ENCODE results near the gene PTPRM.

Gene PTPRM

DNA sequence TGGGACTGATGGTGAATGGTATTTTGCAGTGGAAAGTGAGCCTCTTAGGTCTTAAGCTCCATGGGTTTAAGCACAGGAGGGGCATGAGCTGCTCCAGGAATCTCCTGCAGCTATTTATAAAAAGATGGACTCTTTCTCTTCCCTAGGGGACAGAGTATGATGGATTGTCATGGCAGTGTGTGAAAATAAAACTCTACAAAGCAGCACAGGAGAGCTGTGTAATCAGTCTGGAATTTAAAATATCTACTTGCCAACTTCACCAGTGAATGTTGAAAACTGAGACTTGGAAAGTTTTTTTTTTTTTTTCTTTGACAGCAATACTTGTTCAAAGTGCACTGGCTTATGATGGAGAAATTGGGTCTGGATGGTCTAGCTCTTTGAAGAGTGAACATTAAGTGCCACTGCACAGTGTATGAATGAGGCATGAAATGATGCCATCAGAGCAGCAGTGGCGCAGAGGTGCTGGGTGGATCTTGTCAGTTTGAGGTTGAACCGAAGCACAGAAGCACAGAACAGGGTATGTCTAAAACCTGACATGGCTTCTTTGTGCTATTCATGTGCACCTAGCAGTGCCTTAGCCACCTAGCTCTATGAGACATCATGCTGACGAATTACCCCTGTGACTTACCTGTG lies 245.4 kb downstream of the PTPRM start:
- no peak for DNase-seq

DNA sequence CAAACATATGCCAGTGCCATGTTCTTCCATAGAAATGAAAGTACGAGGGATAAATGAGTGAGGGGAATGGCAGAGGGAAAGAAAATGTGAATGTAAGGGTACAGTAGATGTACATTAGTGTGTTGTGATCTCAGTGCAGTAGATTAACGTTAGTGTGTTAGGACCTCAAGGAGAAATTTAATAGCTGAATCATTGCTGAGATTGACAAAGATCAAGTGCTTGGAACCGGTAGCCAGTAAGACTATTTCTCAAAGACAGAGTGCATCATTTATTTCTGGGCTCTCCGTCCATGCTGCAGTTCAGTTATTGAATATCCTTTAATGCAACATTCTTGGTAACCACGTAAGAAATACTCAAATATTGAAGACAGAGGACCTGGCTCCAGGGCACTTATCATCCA lies 246.0 kb downstream of the PTPRM start:
- no peak for DNase-seq

DNA sequence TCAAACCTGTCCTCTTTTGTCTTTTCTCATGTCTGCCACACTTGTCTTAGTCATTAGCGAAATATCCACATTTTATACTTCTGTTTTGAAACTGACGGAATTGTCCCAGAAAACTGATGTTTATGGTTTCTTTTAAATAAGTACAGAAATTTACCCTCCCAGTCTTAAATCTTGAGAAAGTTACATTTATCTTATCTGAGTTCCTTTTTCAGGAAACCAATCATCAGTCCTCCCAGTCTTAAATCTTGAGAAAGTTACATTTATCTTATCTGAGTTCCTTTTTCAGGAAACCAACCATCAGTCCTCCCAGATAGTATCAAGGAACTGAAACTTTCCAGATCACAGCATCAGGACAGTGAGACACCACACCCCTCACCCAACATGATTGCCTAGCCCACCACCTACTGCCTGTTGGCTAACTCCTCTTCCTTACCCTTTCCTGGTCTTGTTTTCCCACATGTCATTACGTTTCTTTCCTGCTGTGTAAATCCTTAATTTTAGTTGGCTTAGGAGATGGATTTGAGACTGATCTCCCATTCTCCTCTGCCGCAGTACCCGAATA lies 247.7 kb downstream of the PTPRM start:
- DNase-seq, result no peak

DNA sequence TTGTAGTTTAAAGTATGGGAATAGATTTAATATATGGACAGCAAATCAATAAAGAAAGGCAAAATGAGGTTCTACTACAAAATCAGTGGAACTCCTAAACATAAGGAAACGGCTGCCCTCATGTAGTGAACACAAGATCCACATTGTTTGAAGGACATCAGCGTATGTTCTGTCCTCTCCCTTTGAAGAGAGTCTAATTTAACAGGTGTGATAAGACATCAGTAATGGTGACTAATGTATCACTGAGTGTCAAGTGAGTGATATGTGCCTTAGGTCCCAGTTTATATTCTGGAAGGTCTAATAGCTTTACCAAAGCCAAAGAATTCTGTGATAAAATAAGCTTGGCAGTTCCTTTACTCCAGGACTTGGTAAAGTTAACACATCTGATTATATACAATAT lies 248.7 kb downstream of the PTPRM start:
- no peak for DNase-seq

DNA sequence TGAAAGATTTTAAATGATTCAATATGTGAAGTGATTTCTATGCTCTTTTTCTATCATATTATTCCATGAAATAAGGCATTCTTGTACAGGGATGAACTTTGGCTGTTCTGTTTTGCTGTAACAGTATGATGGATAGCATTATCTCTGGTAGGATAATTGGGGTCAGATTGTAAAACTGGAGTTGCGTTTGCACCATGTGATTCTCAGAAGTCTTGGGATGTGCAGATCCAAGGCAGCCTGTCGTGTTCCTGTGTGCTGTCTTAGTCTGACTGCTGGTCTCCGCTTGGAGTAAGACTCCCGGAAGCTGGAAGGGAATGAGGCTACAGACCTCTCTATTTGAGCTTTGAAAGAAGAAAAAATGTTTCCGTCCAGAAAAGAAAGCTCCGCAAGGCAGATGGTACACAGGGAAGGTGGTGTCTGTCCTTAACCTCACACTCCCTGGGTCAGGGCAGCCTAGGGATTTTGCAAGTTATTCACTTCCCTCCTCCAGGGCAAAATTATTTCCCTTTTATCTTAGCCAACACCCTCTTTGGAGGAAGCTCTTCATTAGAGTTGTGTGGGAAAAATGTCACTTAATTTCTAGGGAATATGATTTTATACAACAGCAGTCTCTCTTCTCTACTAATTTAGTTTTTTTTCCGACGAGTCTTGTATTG lies 250.6 kb downstream of the PTPRM start:
- DNase-seq, result no peak

DNA sequence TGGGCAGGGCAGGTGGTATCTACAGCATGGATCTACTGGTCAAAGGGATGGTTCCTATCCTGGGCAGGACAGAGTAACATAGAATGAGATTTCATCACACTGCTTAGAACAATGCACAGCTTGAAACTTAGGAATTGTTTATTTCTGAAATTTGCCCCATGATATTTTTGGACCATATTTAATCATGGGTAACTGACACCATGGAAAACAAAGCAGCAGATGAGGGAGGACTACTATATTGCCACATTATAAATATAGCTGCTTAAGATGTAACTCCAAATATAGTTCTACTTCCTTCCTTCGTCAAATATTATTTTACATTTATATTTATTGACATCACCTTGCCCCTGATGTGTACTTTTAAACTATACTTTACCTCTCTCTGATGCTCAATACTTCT lies 254.7 kb downstream of the PTPRM start:
- DNase-seq, result no peak

DNA sequence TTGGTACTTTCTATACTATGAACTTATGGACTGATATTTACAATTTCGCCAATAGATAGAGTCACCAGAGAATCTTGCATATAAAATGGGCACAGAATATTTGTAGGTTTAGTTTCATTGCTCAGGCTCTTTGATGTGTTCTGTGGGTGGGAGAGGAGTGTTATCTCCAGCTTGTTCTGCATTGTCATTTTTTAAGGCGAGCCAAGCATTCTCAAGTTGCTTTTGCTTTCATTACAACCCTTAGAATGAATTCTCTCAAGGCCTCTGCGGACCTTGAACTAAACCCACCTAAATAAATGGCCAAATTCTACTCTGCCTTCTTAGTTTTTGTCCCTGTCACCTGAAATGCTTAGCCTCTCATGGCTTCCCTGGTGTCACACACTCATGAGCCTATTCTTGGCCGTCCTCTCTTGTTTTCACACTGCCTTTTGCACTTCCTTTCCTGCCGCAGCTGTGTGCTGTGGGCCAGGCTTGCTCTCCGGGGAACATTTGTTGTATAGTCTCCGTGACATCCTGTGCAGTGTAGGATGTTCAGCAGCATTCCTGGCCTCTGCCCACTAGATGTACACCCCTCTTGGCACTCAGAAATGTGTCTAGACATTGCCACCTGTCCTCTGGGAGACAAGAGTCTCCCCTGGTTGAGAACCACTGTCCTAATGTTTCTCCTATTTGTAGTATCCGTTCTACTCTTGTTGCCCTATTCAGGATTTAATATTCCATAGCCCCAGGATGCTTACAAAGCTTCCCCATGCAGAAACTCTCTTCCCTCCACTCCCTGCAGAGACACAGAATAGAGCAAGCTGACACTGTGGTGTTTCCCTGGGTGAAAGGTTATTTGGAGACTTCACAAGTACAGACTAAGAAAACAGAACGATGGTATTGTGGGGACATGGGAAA lies 255.6 kb downstream of the PTPRM start:
- DNase-seq, result no peak

DNA sequence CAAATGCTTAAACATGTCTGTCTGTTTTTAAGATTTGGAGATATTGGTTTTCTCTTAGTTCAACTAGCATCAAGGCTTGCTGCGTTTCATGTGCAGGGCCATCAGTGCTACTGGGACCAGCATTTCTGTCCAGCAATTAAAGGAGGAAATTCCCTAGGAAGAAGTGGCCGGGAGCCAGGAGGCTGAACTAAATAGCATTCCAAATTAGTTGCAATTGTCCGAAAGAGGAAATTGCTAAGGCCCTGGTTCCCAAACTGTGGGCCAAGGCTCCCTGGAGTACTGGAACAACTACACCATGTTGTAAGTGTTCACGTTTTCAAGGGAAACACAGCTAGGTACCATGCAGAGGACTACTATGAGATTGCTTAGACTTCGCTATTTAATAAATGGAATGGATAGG lies 257.9 kb downstream of the PTPRM start:
- no peak for DNase-seq

DNA sequence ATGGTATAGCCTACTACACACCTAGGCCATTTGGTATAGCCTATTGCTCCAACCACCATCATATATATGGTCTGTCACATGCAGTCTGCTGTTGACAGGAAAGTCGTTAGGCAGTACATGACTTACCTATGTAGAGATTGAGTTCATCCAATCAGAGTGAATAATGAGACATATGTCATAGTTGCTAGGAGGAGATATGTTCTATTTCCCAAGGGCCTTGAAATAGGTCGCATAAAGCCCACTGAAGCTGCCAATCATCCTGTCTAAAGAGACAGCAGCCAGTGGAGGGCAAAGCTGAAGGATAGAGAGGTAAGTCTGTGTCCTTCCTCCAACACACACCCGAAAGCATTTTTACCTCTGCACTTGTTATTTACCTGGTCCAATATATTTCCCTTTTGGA lies 263.4 kb downstream of the PTPRM start:
- no peak for DNase-seq

DNA sequence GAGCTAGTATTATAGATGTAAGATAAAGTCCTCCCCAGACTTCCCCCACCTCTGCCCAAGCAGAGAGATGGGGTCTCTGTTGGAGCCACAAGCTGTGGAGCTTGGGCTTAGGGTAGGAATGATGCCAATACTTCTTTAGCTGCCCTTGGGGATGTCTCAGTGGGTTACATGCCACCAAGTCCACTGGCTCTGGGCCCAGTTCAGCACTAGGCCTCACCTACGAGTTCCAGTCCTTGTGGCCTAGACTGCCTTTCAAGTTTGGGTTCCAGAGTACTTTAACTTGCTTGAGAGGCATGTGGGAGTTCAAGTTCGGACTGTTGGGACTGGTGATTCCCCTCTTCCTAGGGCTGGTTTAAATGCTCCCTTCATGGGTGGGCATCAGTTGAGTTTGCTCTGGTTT lies 272.4 kb downstream of the PTPRM start:
- DNase-seq, result no peak

DNA sequence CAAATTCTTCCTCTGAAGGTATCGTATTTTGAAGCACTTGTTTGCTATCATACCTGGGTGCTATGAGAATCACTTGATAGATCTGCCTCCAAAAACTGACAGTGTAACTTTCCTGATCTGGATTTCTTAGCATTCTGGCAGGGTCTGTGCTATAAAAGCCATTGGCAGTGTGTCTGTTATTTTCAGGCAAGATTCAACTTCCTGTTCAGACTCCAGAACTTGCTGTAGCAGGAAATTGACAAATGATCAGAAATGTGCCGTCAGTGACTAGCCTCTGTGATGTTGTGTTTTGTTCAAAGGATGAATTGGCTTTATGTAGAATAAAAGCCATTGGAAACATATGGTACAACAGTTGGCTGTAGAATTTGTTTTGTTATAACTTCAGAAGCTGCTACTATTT lies 273.3 kb downstream of the PTPRM start:
- DNase-seq, result no peak

DNA sequence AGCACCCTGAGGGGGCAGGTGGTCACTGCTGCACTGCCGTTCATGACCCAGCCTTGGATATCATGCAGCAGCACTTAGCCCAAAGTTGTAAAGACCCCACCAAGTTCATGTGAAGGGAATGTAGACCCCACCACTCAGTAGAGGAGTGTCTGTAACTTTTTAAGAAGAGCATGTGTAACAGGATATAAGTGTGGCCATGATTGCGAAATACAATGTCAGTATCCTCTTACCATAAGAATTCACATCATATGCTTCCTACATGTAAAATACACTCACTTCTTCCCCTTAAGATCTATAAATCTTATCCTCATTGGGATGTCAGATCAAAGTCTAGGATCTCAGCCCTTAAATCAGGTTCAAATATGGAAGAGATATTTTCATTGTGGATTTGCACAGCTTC lies 276.9 kb downstream of the PTPRM start:
- DNase-seq, result no peak

DNA sequence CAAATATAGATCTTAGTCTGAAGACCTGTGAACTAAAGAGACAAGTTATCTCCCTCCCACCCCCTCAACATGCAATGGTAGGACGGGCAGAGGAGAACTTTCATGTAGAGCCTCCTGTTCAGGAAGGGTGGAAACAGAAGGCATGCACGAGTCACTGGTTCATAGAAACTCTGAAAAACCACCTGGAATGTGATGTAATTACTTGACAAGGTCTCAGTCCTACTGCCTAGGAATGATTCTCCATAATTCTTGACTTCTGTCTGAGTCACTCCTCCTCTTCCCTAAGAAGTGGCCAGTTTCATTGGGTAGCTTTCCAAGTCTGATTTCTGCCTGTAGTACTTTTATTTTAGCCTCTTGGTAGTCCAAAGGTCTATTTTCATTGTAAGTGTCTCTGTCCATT lies 277.3 kb downstream of the PTPRM start:
- DNase-seq, result no peak

DNA sequence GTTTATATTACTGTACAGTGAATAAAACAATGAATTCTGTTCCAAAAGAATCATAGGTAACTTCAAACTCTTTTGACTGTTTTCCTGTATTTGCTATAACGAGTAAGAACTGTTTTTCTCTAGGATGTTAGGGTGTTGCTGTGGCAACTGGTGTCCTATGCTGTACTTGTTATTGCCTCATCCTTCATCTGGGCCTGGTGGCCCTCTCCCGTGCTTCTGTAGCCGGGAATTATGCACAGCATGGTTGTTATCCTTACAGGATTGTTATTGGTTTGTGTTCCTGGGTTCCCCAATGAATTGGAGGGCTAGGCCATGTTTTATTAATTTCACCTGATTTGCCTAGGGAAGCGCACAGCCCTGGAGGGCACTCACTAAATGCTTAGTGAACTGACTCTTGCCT lies 279.2 kb downstream of the PTPRM start:
- no peak for DNase-seq

DNA sequence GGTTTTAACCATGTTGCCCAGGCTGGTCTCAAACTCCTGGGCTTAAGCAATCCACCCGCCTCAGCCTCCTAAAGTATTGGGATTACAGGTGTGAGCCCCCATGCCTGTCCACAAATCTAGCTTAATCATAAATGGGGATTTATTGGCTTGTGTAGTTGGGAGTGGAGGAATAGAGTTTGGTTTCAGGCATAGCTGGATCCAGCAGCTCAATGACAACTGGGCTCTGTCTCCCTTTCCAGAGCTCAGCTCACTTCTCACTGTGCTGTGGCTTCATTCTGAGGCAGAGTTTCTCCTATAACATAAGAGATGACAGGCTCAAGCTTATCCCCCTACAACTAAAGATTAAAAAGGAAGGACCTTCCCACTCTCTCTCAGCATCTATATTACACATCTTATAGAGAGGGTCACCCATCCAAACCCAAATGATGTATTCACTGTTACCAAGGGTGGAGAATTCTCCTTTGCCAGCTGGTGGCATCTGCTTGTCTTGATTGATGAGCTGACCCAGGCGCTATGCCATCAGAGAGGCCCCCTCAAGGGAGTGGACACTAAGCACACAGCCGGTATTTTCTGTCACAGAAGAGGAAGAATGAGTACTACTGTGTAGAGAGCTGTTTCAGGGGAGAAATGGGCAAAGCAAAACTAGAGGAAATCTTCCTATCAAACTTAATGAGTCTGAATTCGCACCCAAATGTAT lies 280.4 kb downstream of the PTPRM start:
- no peak for DNase-seq

DNA sequence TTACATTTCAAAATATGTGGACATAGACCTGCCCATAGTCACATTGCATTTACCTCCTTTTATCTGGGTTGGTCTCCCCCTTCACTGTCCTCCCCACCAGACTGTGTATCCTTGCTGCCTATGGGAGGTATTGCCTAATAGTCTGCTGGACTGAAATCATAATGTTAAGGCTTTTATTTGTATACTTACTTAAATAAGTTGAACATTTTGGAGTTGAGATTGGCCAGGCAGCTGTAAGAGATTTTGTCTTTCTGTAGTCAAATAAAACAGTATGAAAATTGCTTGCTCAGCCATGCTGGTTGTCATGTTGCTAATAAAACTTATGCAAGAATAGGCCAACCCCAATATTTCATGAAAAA lies 280.9 kb downstream of the PTPRM start:
- DNase-seq, result no peak

DNA sequence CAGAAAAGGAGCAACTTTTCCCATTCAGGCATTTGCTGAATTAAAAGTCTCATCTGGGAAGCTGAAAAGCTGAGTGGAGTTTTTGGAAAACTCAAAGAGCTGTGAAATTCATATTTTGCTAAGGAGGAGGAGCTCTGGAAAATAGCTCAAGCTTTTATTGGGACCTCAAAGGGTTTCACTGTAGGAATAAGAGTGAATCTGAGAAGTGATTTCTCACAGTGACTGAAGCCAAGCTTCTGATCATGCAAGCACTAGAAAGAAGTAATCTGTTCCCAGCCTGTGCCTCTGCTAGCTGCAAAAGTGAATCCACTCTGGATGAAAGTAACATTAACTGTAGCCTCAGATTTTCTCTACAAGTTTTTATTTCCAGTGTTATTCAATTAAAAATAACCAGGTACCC lies 283.3 kb downstream of the PTPRM start:
- no peak for DNase-seq

DNA sequence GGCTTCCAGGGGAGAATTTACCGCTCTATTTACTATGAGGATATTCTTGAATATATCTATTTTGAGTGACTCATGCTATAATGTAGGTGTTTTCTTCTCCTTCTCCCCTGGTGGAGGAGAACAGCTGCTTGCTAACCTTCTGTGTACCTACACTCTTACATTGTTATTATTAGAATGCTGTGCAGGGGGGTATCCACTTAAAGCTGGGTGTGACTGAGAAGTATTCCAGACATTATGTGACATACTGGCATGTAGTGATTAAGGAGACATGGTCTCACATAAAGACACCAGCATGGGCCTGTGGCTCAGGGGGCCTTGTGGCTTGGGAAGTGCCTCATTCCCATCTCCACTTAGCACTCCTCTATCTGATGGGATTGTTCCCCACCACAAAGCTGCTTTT lies 287.9 kb downstream of the PTPRM start:
- DNase-seq, result no peak

DNA sequence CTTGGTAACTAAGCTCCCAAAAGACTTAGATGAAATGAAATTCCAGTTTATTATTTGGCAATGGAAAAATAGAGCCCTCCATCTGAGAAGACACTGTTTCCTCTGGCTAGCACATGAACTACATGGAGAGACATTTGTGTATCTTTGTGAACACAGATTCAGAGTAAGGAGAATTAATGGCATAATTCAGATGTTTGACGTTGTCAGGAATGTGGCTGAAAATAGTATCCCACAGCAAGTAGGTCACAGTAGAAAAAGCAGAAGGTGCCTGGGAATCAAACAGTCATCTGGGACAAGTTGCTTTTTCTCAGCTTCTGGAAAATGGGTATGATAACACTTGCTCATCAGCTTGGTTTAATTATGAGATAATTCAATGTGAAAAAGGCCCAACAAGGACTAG lies 288.6 kb downstream of the PTPRM start:
- DNase-seq, result no peak

DNA sequence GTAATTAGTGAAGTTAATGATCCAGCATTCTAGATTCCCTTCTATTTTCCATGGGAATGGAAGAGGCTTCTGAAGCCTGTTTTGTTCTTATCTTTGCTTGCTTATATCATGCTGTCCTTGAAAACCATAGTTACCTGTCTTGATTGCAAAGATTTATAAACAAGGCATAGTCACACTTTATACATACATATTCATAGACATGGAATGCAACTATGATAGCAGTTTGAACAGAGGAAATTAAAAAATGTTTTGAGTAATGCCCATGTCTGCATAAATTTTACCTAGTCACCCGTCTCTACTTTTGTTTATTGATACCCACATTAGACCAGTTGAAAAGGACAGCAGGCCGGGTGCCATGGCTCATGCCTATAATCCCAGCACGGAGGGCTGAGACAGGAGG lies 289.0 kb downstream of the PTPRM start:
- no peak for DNase-seq

DNA sequence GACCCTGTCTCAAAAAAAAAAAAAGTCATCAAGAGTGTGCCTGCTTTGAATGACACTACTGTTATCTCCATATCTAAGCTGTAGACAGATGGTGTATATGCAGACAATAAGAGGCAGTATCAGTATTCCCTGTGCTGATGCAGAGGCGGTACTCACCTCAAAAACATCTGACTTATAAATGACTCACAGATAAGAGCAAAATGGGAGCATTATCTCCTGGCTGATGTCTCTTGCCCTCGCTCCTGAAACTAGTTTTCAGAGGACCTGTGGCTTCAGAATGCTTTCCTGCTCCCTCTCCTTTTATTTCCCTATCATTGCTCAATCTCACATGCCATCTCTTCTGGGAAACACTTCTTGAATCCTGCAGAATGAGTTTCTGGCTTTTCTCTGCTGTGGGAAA lies 289.6 kb downstream of the PTPRM start:
- DNase-seq, result no peak

DNA sequence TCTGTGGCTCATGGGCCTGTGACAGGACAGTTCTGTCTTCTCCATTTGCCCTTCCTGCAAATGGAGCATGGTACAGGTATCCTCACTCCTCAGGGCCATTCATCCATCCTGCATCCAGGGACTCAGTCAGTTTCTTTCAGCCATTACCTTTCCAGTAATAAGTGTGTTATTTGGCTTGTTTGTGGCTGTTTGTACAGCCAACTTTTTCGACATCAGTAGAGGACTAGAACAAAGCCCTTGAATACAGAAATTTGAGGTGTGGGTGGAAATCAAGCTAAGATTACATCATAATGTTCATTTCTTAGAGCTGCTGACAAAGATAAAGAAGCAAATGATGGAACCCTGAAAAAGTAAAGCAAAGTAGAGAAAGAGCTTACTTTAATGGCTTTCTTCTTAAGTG lies 290.4 kb downstream of the PTPRM start:
- no peak for DNase-seq

DNA sequence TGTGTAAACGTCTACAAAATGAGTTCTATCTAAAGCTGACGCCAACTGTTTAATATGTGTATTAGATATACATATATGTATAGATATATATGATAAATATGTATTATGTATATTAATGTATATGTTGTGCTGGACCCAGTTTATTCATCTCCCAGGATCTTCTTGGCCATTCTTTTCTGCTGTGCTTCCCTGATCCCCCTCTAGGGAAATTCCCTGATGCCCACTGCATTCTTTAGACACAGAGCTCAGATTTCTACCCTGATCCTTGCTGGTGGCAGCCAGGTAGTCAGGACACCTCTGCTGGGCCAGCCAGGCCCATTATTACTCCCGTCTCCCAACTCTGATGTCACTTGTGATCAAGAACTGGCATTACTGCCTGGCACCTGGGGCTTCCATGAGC lies 292.0 kb downstream of the PTPRM start:
- DNase-seq, result no peak
